ENCODE data around the gene FAR2. TPM values are rescaled to one million over a fixed set of nuclear protein-coding genes. Genes with fewer than 3 reads are reported as not detected.
"Not testable (repeated sequence)": the region's sequence is repeated elsewhere in the genome, so short reads cannot be mapped to it uniquely, and the experiment has no call there.

Gene FAR2
- total RNA-seq, 2 experiments from 2014 or later = 7.1 to 9.6 TPM

- POLR2A ChIA-PET = no interaction called here
- CTCF ChIA-PET = no interaction called here
Measured at GRCh38 chr12:29152223-29152868, 3.3 kb downstream of the FAR2 start.

GRCh38 chr12:29152981-29153630, 4.0 kb downstream of the FAR2 start:
- POLR2A ChIA-PET = interaction anchor here (0.5 kb wide), 1 partner anchor 23 kb away, joined by 3 read pairs; no protein-coding TSS in a partner anchor

GRCh38 chr12:29155079-29155478, 6.0 kb downstream of the FAR2 start:
- POLR2A ChIA-PET = no interaction called here

More at GRCh38 chr12:29152981-29153630, 4.0 kb downstream of the FAR2 start:
- CTCF ChIA-PET = no interaction called here

GRCh38 chr12:29157486-29157946, 8.4 kb downstream of the FAR2 start:
- CTCF ChIA-PET = no interaction called here

More at GRCh38 chr12:29155079-29155478, 6.0 kb downstream of the FAR2 start:
- CTCF ChIA-PET = no interaction called here

GRCh38 chr12:29158115-29158763, 9.2 kb downstream of the FAR2 start:
- POLR2A ChIA-PET = no interaction called here
- CTCF ChIA-PET = no interaction called here

More at GRCh38 chr12:29157486-29157946, 8.4 kb downstream of the FAR2 start:
- POLR2A ChIA-PET = no interaction called here

- ChIA-PET CTCF (no interaction called here), POLR2A (no interaction called here)
Measured at GRCh38 chr12:29159661-29160060, 10.6 kb downstream of the FAR2 start.

GRCh38 chr12:29160230-29160629, 11.2 kb downstream of the FAR2 start:
- ChIA-PET CTCF (no interaction called here), POLR2A (no interaction called here)

GRCh38 chr12:29163146-29163545, 14.1 kb downstream of the FAR2 start:
- ChIA-PET POLR2A (no interaction called here), CTCF (no interaction called here)

GRCh38 chr12:29164477-29165393, 15.7 kb downstream of the FAR2 start:
- ChIA-PET POLR2A (no interaction called here), CTCF (no interaction called here)

GRCh38 chr12:29167445-29167844, 18.4 kb downstream of the FAR2 start:
- CTCF ChIA-PET = no interaction called here
- POLR2A ChIA-PET = no interaction called here

GRCh38 chr12:29167988-29168387, 18.9 kb downstream of the FAR2 start:
- CTCF ChIA-PET = no interaction called here
- POLR2A ChIA-PET = no interaction called here

- POLR2A ChIA-PET, CTCF ChIA-PET: not testable (repeated sequence)
Measured at GRCh38 chr12:29169978-29170377, 20.9 kb downstream of the FAR2 start.

GRCh38 chr12:29170478-29171084, 21.5 kb downstream of the FAR2 start:
- CTCF ChIA-PET, POLR2A ChIA-PET: not testable (repeated sequence)

- ChIA-PET POLR2A (no interaction called here), CTCF (no interaction called here)
Measured at GRCh38 chr12:29171421-29172258, 22.6 kb downstream of the FAR2 start.

- POLR2A ChIA-PET = no interaction called here
- CTCF ChIA-PET = no interaction called here
Measured at GRCh38 chr12:29176941-29177340, 27.9 kb downstream of the FAR2 start.

GRCh38 chr12:29182247-29182646, 33.2 kb downstream of the FAR2 start:
- POLR2A ChIA-PET, CTCF ChIA-PET: not testable (repeated sequence)

GRCh38 chr12:29187756-29188155, 38.7 kb downstream of the FAR2 start:
- CTCF ChIA-PET = no interaction called here
- POLR2A ChIA-PET = no interaction called here

- CTCF ChIA-PET = no interaction called here
Measured at GRCh38 chr12:29191267-29191850, 42.3 kb downstream of the FAR2 start.

GRCh38 chr12:29198901-29199300, 49.8 kb downstream of the FAR2 start:
- POLR2A ChIA-PET = no interaction called here
- CTCF ChIA-PET = no interaction called here

More at GRCh38 chr12:29191267-29191850, 42.3 kb downstream of the FAR2 start:
- POLR2A ChIA-PET = no interaction called here

All from activated CD8-positive, alpha-beta memory T cell treated with anti-CD3 and anti-CD28 coated beads for 36 hours (primary cell).